ACC112 (cell line): ENCODE results near the gene SFXN1.

Source experiments
- H2AFZ ChIP-seq: fragments of 200-600 bp; sonication (generic); one replicate; pipeline ENCODE4 v1.6.0; 2017; ENCODE audit warnings: antibody characterized with exemption, low read length; ENCODE audit not compliant: unreplicated experiment
- H3K27ac ChIP-seq: fragments of 200-600 bp; sonication (generic); 2 replicates; pipeline ENCODE4 v1.5.1; 2014; ENCODE audit warnings: low read depth, mild to moderate bottlenecking, antibody characterized with exemption, low read length, moderate library complexity
- H3K27me3 ChIP-seq: fragments of 200-600 bp; sonication (generic); 2 replicates; pipeline ENCODE4 v1.6.1; 2014; ENCODE audit warnings: mild to moderate bottlenecking, antibody characterized with exemption, low read length, moderate library complexity, mixed read lengths; ENCODE audit not compliant: insufficient read depth
- H3K36me3 ChIP-seq: fragments of 200-600 bp; sonication (generic); 2 replicates; pipeline ENCODE4 v1.6.1; 2016; ENCODE audit warnings: mild to moderate bottlenecking, antibody characterized with exemption, low read length, moderate library complexity, mixed read lengths; ENCODE audit not compliant: insufficient read depth
- H3K4me1 ChIP-seq: fragments of 200-600 bp; sonication (generic); one replicate; pipeline ENCODE4 v1.6.1; 2016; ENCODE audit warnings: low read length, mixed read lengths; ENCODE audit not compliant: insufficient read depth, unreplicated experiment, control insufficient read depth
- H3K4me3 ChIP-seq: fragments of 200-600 bp; sonication (generic); 2 replicates; pipeline ENCODE4 v1.5.1; 2014; ENCODE audit warnings: mild to moderate bottlenecking, low read depth, low read length
- H3K79me2 ChIP-seq: fragments of 200-600 bp; sonication (generic); one replicate; pipeline ENCODE4 v1.6.0; 2016; ENCODE audit warnings: low read length; ENCODE audit not compliant: control insufficient read depth, unreplicated experiment, insufficient read depth

SFXN1 gene

DNA sequence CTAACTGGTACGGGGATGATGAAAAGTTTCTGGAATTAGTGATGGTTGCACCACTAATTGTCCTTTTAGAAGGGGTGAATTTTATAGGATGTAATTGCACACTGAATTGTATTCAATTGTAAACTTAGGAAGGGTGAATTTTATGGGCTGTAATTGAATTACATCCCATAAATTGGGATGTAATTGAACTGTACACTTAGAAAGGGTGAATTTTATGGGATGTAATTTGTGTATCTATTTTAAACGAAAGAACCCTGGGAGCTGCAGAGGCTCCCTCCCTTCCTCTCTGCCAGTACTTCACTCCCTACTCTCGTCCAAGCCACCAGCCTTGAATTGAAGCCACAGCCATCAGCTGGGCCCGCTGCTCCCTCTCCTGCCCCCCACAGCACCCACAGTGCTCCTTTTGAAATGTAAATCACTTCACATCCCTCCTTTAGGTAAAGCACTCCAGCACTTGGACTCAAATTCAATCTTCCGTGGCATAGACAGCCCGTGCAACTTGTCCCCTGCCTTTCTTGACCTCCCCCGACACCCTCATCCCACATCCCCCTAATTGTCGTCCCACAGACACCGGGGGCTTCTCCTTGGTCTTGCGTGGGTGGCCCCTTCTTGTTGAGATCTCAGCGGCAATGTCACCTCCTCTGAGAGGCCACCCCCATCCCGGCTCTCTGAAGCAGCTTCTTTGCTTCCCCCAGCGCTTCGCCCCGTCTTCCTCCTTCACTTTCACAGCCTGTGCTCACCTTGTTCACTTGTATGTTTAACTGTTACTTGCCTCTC lies 95.3 kb downstream of the SFXN1 start:
- Histone ChIP-seq H3K36me3 (no peaks in the 10 kb centered on the region), H2AFZ (no peak overlapping the region), H3K79me2 (no peaks in the 10 kb centered on the region), H3K4me1 (no peaks in the 10 kb centered on the region), H3K27me3 (peaks cover 34% of the 10 kb centered on the region), H3K4me3 (no peak overlapping the region), H3K27ac (no peak overlapping the region)

DNA sequence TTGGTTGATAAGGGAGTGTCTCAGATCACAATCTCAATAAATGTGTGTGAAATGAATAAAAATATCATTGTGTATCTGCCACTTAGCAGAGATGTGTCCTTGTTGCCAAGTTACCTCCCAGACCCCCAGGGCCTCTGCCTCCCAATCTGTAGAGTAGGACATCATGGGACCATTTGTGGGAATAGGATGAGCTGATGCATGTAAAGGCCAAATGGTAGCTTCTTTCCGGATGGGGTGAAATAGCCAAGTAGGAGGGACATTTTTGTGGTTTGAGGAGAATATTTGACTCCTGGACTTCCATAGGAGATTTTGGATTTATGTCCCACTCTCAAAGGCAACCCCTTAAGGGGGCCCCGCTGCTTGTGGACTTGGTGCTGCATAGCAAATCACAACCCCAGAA lies 96.9 kb downstream of the SFXN1 start:
- Histone ChIP-seq H3K27ac (no peak overlapping the region), H2AFZ (no peak overlapping the region), H3K4me3 (no peak overlapping the region), H3K4me1 (no peaks in the 10 kb centered on the region), H3K36me3 (no peaks in the 10 kb centered on the region), H3K79me2 (no peaks in the 10 kb centered on the region), H3K27me3 (peaks cover 34% of the 10 kb centered on the region)

DNA sequence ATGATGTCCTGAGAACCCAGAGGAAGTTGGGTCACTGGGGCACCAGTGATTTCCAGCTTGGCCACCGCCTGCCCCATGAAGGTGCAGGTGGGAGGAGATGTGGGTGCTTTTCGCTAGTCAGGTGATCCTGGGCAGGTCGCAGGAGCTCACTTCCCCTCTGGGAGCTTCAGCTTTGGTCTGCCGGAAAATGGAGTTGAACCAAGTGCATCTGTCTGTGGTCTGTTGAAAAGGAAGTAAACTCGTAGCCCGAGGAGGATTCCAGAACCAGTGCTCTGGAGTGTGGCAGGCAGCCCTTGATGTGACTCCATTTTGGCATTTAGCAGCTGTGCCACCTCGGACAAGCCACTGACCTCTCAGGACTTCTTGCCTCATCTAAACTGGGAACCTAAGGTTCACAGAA lies 97.7 kb downstream of the SFXN1 start:
- no peaks in the 10 kb centered on the region for H3K4me1 ChIP-seq
- H3K36me3 ChIP-seq = no peaks in the 10 kb centered on the region
- H3K27me3 ChIP-seq = peaks cover 30% of the 10 kb centered on the region; the same call in 1 of the 2 replicates
- H3K79me2 ChIP-seq = no peaks in the 10 kb centered on the region
- no peak overlapping the region for H3K4me3 ChIP-seq
- H3K27ac ChIP-seq = no peak overlapping the region
- H2AFZ ChIP-seq = no peak overlapping the region

DNA sequence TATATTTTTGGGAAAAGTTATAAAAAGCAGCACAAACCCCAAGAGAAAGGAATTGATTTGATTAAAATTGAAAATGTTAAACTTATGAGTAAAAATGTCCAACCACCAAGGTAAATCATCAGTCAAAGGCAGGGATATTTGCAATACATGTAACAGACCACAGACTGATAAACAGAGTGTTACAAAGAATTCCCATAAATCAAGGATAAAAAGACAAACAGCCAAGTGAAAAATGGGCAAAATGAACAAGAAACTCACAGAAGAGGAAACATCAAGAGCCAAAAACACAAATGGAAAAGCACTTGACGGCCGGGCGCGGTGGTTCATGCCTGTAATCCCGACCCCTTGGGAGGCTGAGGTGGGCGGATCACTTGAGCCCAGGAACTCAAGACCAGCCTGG lies 98.2 kb downstream of the SFXN1 start:
- Histone ChIP-seq H3K27ac (no peak overlapping the region), H3K4me3 (no peak overlapping the region), H3K4me1 (no peaks in the 10 kb centered on the region), H3K79me2 (no peaks in the 10 kb centered on the region), H2AFZ (no peak overlapping the region), H3K27me3 (peaks cover 30% of the 10 kb centered on the region; the same call in 1 of the 2 replicates), H3K36me3 (no peaks in the 10 kb centered on the region)
